Neural progenitor cell (in vitro differentiated cells): ENCODE results near the gene FARP1. TPM values are rescaled to one million over a fixed set of nuclear protein-coding genes. Genes with fewer than 3 reads are reported as not detected.
A peak's percentile ranks its signal among the peaks of the same experiment; 100 is the strongest.
"Not testable (repeated sequence)": the region's sequence is repeated elsewhere in the genome, so short reads cannot be mapped to it uniquely, and the experiment has no call there.

Experiments used
- DNase-seq: peaks from one replicate; pipeline ENCODE4 v3.0.0-alpha.2; 2016; ENCODE audit warnings: low spot score
- H2AFZ ChIP-seq: fragments of 200-600 bp; sonication (generic); replicated peaks from 2 replicates; pipeline ENCODE4 v1.6.1; 2016; ENCODE audit warnings: antibody characterized with exemption
- H3F3A ChIP-seq: fragments of 200-600 bp; sonication (generic); 2 replicates; pipeline ENCODE4 v1.6.1; 2016; ENCODE audit warnings: antibody characterized with exemption, low read depth
- H3K27ac ChIP-seq: fragments of 200-600 bp; sonication (generic); 2 replicates; pipeline ENCODE4 v1.5.1; 2016; ENCODE audit warnings: mild to moderate bottlenecking
- H3K27me3 ChIP-seq: fragments of 200-600 bp; sonication (generic); 2 replicates; pipeline ENCODE4 v1.6.1; 2016; ENCODE audit warnings: mild to moderate bottlenecking, moderate library complexity
- H3K36me3 ChIP-seq: fragments of 200-600 bp; sonication (generic); 2 replicates; pipeline ENCODE4 v1.5.1; 2016
- H3K4me1 ChIP-seq: fragments of 200-600 bp; sonication (generic); 2 replicates; pipeline ENCODE4 v1.6.1; 2016; ENCODE audit warnings: mixed run types
- H3K4me2 ChIP-seq: fragments of 200-600 bp; sonication (generic); 2 replicates; pipeline ENCODE4 v1.6.1; 2016
- H3K4me3 ChIP-seq: fragments of 200-600 bp; sonication (generic); 2 replicates; pipeline ENCODE4 v1.5.1; 2016
- H3K79me2 ChIP-seq: fragments of 200-600 bp; sonication (generic); 2 replicates; pipeline ENCODE4 v1.6.1; 2016; ENCODE audit warnings: low read depth
- H3K9ac ChIP-seq: fragments of 200-600 bp; sonication (generic); 2 replicates; pipeline ENCODE4 v1.6.1; 2016
- H3K9me3 ChIP-seq: fragments of 200-600 bp; sonication (generic); 2 replicates; pipeline ENCODE4 v1.5.1; 2016; ENCODE audit warnings: low read depth
- H4K20me1 ChIP-seq: fragments of 200-600 bp; sonication (generic); 2 replicates; pipeline ENCODE4 v1.6.1; 2016; ENCODE audit warnings: low read depth
- H3K27ac Mint-ChIP-seq: 3 replicates; pipeline ENCODE4 v1.8.0; 2021; ENCODE audit warnings: mixed read lengths
- H3K27me3 Mint-ChIP-seq: 2 replicates; pipeline ENCODE4 v1.8.0; 2022; ENCODE audit warnings: low read depth, mild to moderate bottlenecking, inconsistent platforms, moderate library complexity, mixed read lengths; ENCODE audit not compliant: insufficient read depth
- H3K36me3 Mint-ChIP-seq: 3 replicates; pipeline ENCODE4 v1.8.0; 2021; ENCODE audit warnings: mixed read lengths
- H3K4me1 Mint-ChIP-seq: 3 replicates; pipeline ENCODE4 v1.8.0; 2021; ENCODE audit warnings: mixed read lengths
- H3K4me3 Mint-ChIP-seq: 3 replicates; pipeline ENCODE4 v1.8.0; 2021; ENCODE audit warnings: mild to moderate bottlenecking, moderate library complexity, mixed read lengths
- H3K9me3 Mint-ChIP-seq: 3 replicates; pipeline ENCODE4 v1.8.0; 2020; ENCODE audit warnings: mixed read lengths
- EZH2 ChIP-seq: fragments of 200-600 bp; sonication (generic); IDR thresholded peaks from 2 replicates; pipeline ENCODE4 v1.6.1; 2017; ENCODE audit warnings: antibody characterized with exemption, mild to moderate bottlenecking, moderate library complexity
- EZH2phosphoT487 ChIP-seq: fragments of 200-600 bp; sonication (generic); IDR thresholded peaks from 2 replicates; pipeline ENCODE4 v1.6.1; 2017; ENCODE audit warnings: antibody characterized with exemption
- total RNA-seq: library from RNA; depleted of rRNA; stranded (reverse); fragments of >200 nt; gene quantifications from 2 replicates; pipeline ENCODE4 v1.2.3, GENCODE V29; 2015; ENCODE audit warnings: low replicate concordance
- TF ChIP-seq, protein P1 (sequence below): fragments of 200-600 bp; sonication (generic); IDR thresholded peaks from 2 replicates; pipeline ENCODE4 v1.5.1; 2017; ENCODE audit warnings: antibody characterized with exemption, mild to moderate bottlenecking

Gene FARP1
- total RNA-seq, 1 donor from 2014 or later, result 78.0 TPM

DNA sequence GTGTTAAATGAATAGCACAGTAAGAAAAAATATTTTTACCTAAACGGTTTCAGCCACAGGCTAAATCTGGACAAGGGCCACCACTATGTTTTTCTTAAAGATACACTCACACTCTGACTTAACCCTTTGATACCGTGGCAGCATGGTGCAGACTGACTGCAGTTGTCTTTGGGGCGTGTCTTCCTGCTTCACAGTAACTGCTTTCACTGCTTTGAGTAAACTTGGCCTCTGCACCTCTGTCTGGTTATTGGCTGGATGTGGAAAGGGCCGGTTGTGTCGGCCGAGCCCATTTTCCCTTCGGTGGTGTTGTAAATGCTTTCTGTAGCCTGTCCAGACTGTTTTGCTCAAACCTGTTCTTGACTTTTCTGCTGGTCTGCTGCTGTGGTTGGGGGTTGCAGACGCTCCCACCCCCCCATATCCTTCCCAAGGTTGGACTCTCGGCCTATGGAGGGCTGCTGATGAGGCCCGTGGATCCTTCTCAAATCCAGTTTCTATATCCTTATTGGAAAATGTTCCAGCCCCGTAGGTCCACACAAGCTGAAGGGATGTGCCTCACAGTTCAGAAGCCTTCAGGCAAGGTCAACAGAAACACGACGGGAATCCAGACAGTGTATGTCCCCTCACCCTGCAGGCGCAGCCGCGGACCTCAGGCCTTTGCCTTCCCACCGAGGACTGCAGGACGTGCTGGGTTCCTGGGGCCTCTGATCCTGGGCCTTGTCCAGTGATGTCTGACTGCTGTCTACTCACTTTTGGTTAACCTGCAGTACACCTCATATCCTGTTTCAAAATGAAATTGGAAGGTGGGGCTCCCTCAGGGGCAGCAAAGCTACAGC, 124.4 kb downstream of the FARP1 start:
- peaks cover 32% of the 10 kb centered on the region for H3K4me1 Mint-ChIP-seq
- peaks cover 34% of the 10 kb centered on the region for H3K79me2 ChIP-seq
- H3K27ac ChIP-seq, result no peak overlapping the region
- H3K4me1 ChIP-seq, result peaks cover 3% of the 10 kb centered on the region
- H3K36me3 Mint-ChIP-seq, result peaks cover 9% of the 10 kb centered on the region
- no peak overlapping the region for H3K4me3 ChIP-seq
- DNase-seq, result no peak
- no peak overlapping the region for H3K4me2 ChIP-seq
- H3K9me3 Mint-ChIP-seq, result peaks cover 2% of the 10 kb centered on the region
- TF ChIP-seq EZH2 (no peak), EZH2phosphoT487 (no peak)
- TF ChIP-seq, protein P1, sequence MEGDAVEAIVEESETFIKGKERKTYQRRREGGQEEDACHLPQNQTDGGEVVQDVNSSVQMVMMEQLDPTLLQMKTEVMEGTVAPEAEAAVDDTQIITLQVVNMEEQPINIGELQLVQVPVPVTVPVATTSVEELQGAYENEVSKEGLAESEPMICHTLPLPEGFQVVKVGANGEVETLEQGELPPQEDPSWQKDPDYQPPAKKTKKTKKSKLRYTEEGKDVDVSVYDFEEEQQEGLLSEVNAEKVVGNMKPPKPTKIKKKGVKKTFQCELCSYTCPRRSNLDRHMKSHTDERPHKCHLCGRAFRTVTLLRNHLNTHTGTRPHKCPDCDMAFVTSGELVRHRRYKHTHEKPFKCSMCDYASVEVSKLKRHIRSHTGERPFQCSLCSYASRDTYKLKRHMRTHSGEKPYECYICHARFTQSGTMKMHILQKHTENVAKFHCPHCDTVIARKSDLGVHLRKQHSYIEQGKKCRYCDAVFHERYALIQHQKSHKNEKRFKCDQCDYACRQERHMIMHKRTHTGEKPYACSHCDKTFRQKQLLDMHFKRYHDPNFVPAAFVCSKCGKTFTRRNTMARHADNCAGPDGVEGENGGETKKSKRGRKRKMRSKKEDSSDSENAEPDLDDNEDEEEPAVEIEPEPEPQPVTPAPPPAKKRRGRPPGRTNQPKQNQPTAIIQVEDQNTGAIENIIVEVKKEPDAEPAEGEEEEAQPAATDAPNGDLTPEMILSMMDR, result no peak
- H3K9ac ChIP-seq, result no peak overlapping the region
- no peaks in the 10 kb centered on the region for H3K9me3 ChIP-seq
- no peaks in the 10 kb centered on the region for H3K27me3 ChIP-seq
- peaks cover 3% of the 10 kb centered on the region for H3F3A ChIP-seq
- H3K36me3 ChIP-seq, result no peaks in the 10 kb centered on the region
- no peak overlapping the region for H2AFZ ChIP-seq
- H3K4me3 Mint-ChIP-seq, result no peak overlapping the region
- peaks cover 2% of the 10 kb centered on the region for H3K27me3 Mint-ChIP-seq
- H3K27ac Mint-ChIP-seq, result no peak overlapping the region
- peaks cover 3% of the 10 kb centered on the region for H4K20me1 ChIP-seq

DNA sequence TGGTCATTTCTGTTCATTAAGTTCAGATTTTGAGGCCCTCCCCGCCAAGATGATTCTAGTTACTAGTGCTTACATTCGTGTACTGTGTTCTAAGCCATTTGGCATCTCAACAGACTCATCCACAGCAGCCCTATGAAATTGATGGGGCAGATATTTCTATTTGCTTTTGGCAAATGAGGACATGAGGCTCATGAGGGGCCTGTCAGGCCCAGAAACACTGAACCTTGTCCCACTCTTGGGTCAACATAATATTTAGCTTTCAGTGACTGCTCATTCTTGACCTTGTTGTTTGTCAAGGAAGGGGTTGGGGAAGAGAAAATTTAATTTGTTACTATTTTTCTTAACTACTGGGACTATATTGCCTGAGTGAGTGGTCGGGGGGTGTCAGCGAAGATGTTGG, 126.5 kb downstream of the FARP1 start:
- no peak overlapping the region for H3K4me3 Mint-ChIP-seq
- no peaks in the 10 kb centered on the region for H3K9me3 ChIP-seq
- no peak overlapping the region for H3K4me3 ChIP-seq
- H2AFZ ChIP-seq, result no peak overlapping the region
- H4K20me1 ChIP-seq, result no peaks in the 10 kb centered on the region
- no peak for TF ChIP-seq EZH2phosphoT487
- TF ChIP-seq, protein P1, result no peak
- TF ChIP-seq EZH2, result no peak
- no peak for DNase-seq
- peaks cover 4% of the 10 kb centered on the region for H3K27me3 Mint-ChIP-seq
- H3K4me1 ChIP-seq, result peaks cover 22% of the 10 kb centered on the region
- no peak overlapping the region for H3K27ac ChIP-seq
- H3K9ac ChIP-seq, result no peak overlapping the region
- no peaks in the 10 kb centered on the region for H3K27me3 ChIP-seq
- no peaks in the 10 kb centered on the region for H3K36me3 ChIP-seq
- peaks cover 24% of the 10 kb centered on the region for H3F3A ChIP-seq
- H3K79me2 ChIP-seq, result peaks cover 46% of the 10 kb centered on the region
- peaks cover 2% of the 10 kb centered on the region for H3K9me3 Mint-ChIP-seq
- H3K27ac Mint-ChIP-seq, result no peak overlapping the region
- no peak overlapping the region for H3K4me2 ChIP-seq
- H3K36me3 Mint-ChIP-seq, result peaks cover 7% of the 10 kb centered on the region
- peaks cover 50% of the 10 kb centered on the region for H3K4me1 Mint-ChIP-seq

DNA sequence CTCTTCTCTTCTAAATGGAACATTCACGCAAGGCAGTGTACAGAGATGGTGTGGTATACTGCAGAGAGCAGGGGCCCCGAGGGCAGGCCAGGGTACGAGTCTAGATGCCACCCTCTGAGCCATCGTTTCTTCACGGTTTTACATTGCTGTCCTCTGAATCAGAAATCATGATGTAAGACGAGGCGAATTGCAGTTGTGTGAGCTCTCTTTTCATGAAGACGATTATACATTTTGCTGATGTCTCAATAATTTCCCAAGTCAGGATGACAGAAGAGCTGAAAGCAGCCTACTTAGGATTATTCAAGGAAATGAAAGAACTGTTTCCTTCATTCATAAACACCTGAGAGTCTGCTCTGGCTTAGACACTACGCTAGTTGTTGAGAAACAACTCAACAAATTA, 127.9 kb downstream of the FARP1 start:
- peaks cover 4% of the 10 kb centered on the region for H3K27me3 Mint-ChIP-seq
- Histone ChIP-seq H4K20me1 (no peaks in the 10 kb centered on the region), H3K4me2 (no peak overlapping the region), H3K4me3 (no peak overlapping the region), H3K9ac (no peak overlapping the region), H3F3A (peaks cover 31% of the 10 kb centered on the region), H3K4me1 (peaks cover 36% of the 10 kb centered on the region), H3K36me3 (no peaks in the 10 kb centered on the region), H3K9me3 (no peaks in the 10 kb centered on the region), H3K27me3 (no peaks in the 10 kb centered on the region), H3K79me2 (peaks cover 56% of the 10 kb centered on the region), H2AFZ (no peak overlapping the region), H3K27ac (no peak overlapping the region)
- no peak for TF ChIP-seq EZH2
- TF ChIP-seq EZH2phosphoT487, result no peak
- TF ChIP-seq, protein P1, result no peak
- H3K9me3 Mint-ChIP-seq, result peaks cover 2% of the 10 kb centered on the region
- H3K36me3 Mint-ChIP-seq, result peaks cover 7% of the 10 kb centered on the region
- H3K27ac Mint-ChIP-seq, result no peak overlapping the region
- no peak for DNase-seq
- no peak overlapping the region for H3K4me3 Mint-ChIP-seq
- H3K4me1 Mint-ChIP-seq, result peaks cover 59% of the 10 kb centered on the region

DNA sequence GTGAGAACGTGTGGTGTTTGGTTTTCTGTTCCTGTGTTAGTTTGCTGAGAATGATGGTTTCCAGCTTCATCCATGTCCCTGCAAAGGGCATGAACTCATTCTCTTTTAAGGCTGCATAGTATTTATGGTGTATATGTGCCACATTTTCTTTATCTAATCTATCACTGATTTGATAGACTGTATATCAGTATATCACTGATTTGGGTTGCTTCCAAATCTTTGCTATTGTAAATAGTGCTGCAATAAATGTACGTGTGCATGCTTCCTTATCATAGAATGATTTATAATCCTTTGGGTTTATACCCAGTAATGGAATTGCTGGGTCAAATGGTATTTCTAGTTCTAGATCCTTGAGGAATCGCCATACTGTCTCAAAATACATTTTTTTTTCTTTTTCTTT, 128.8 kb downstream of the FARP1 start:
- not testable (repeated sequence) for DNase-seq, H3K36me3 ChIP-seq, H2AFZ ChIP-seq, H3K4me3 ChIP-seq, H3K36me3 Mint-ChIP-seq, H3K27ac Mint-ChIP-seq, H3K9me3 ChIP-seq, H3K9me3 Mint-ChIP-seq, H3K9ac ChIP-seq, H3K27me3 ChIP-seq, H3K27ac ChIP-seq, H3K27me3 Mint-ChIP-seq, H3K4me3 Mint-ChIP-seq, H4K20me1 ChIP-seq
- Histone ChIP-seq H3K79me2 (peaks cover 65% of the 10 kb centered on the region), H3K4me2 (peak overlapping the region; percentile 79), H3K4me1 (peaks cover 44% of the 10 kb centered on the region), H3F3A (peaks cover 31% of the 10 kb centered on the region)
- H3K4me1 Mint-ChIP-seq, result peaks cover 61% of the 10 kb centered on the region
